ENCODE results near the gene PSG11.
"Not testable (repeated sequence)": the region's sequence is repeated elsewhere in the genome, so short reads cannot be mapped to it uniquely, and the experiment has no call there.

Gene PSG11

DNA sequence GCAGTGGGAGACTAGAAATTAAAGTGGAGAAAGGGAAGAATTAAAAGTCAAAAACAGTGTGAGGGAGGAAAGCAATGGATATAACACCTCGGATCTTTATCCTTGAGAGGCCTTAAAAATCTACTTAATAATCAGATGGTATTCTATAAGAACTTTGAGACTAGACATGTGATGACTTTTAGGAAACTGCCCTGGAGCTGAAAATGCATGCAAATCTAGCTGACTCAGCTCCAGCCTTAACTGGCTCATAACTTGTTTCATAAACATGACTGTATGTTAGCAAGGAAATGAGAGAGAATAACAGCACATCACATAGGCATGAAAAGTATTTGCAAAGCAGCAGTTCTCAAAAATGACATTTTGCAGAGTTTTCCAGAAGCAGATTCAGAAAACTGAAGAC is 38.1 kb downstream of the PSG11 start:
- not testable (repeated sequence) for DNase-seq (ENCODE audit: low spot score)

DNA sequence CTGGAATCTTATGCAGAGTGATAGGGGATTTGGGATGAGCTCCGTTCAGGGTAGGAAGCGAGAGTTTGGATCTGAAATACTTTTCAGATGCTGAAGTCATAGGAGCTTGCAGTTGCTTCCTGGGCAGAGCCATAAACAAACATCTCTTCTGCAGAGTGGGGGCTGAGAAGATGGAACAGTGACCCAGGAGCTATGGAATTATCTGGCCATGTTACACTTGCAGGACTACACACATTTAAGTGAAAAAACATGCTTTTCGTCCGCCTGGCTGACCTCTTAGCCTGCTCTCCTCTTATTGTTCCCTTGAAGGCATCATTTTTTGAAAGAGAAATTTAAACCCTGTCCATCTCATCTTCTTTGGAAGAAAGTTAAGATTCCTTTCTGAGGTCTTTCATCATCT is 40.7 kb downstream of the PSG11 start:
- DNase-seq (ENCODE audit: low spot score), result no peak

DNA sequence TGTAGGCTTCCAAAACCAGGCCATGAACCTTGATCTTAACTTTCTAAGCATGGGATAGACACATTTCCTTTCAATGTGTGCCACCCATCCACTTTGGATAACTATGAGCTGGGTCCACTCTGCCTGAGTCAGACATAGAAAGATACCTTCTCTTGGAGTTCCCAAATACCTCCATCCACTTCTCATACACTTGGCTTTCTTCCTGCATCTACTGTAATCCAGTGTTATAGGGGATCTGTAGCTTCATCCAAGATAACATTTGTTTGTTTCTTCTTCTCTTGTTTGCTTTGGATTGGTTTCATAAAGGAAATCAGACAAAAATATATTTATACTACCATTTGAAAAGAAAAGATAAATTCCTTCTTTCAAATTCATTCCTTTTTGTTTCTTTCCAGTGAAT is 44.2 kb downstream of the PSG11 start:
- not testable (repeated sequence) for DNase-seq (ENCODE audit: low spot score)

DNA sequence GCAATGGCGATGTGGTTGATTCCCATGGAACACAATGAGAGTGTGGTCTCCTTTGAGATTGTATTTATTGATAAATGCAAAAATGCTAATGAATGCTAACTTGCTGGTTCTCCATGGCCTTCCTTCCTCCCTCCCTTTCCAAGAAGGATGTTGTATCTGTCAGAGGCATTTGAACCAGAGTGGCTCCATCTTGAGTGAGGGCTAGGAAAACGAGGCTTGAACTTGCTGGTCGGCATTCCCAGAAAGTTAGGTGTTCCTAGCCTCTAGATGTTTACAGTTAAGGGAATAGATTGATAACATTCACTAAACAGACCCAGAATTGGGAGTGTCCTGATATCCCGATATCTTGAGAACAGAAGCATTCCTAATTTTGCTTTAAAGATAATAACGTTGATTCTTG is 54.8 kb downstream of the PSG11 start:
- DNase-seq (ENCODE audit: low spot score), result not testable (repeated sequence)

DNA sequence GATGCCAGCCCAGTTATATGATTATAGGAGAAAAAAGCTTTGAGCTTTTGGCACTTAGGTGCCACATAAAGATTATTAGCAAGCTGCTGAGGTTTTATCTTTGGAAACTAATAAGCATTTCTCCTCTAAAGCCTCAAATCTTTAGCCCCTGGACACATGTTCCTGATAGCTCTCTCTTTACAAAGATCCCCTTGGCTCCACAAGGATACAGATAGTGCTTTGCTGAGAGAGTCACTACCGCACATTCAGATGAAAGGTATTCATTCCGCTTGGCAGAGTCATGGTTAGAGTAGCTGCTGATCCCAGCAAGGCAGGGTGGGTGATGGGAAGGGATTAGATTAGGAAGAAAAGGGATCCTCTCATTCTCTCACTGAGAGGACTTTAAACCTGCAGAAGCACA is 61.1 kb downstream of the PSG11 start:
- DNase-seq (ENCODE audit: low spot score), result no peak

DNA sequence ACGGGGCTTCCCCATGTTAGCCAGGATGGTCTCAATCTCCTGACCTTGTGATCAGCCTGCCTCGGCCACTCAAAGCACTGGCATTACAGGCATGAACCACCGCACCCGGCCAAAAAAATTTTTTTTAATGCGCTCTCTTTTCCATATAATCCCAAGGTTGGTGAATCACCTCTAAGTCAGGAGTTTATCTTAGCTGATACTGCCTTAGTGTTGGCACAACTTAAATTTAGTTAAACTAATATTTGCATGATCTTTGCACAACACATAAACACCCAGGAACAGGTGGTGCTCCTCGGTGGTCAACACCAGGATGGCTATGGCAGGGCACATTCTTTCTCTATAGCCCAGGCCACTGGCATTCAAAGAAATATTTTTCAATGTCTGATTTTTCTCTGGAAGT is 65.2 kb downstream of the PSG11 start:
- no peak for DNase-seq (ENCODE audit: low spot score)

Data from activated CD4-positive, alpha-beta T cell treated with anti-CD3 and anti-CD28 coated beads, Interleukin-2, Interleukin-4, amounts not matched to agents 100 ng/mL and 50 ng/mL, durations not matched to agents 16 hours and 8 hours (primary cell).